Dendritic cell treated with granulocyte-macrophage colony-stimulating factor and Interleukin-4, amounts not matched to agents 40 ng/mL and 50 ng/mL, for 4 days (primary cell): ENCODE data around the gene TXNRD2.

Experiments used
- H3K27ac Mint-ChIP-seq: one replicate; pipeline ENCODE4 v1.8.0; 2022; ENCODE audit warnings: mild to moderate bottlenecking, mixed read lengths
- H3K27me3 Mint-ChIP-seq: one replicate; pipeline ENCODE4 v1.8.0; 2022; ENCODE audit warnings: mild to moderate bottlenecking, mixed read lengths
- H3K36me3 Mint-ChIP-seq: one replicate; pipeline ENCODE4 v1.8.0; 2022; ENCODE audit warnings: low read depth, mixed read lengths
- H3K4me1 Mint-ChIP-seq: one replicate; pipeline ENCODE4 v1.8.0; 2022; ENCODE audit warnings: low read depth, mixed read lengths
- H3K4me3 Mint-ChIP-seq: one replicate; pipeline ENCODE4 v1.8.0; 2022; ENCODE audit warnings: mild to moderate bottlenecking, moderate library complexity, mixed read lengths
- H3K9me3 Mint-ChIP-seq: one replicate; pipeline ENCODE4 v1.8.0; 2022; ENCODE audit warnings: mixed read lengths
- intact Hi-C: fragments of 100-400 bp; cut with micrococcal nuclease; formaldehyde crosslinking; loops from one replicate; pipeline ENCODE4 v1.15.0; 2022

TXNRD2 gene

GRCh38 chr22:19974268-19974861 is 32.7 kb upstream of the TXNRD2 start:
- H3K36me3 Mint-ChIP-seq: peaks cover 38% of the 10 kb centered on the region

GRCh38 chr22:19973551-19974267 is 32.1 kb upstream of the TXNRD2 start:
- Mint-ChIP-seq H3K27ac (no peak overlapping the region), H3K9me3 (no peaks in the 10 kb centered on the region), H3K36me3 (peaks cover 38% of the 10 kb centered on the region), H3K27me3 (peaks cover 17% of the 10 kb centered on the region), H3K4me1 (peaks cover 19% of the 10 kb centered on the region), H3K4me3 (no peak overlapping the region)
- intact Hi-C loops: no loop called here

More at GRCh38 chr22:19974268-19974861, 32.7 kb upstream of the TXNRD2 start:
- Mint-ChIP-seq H3K4me3 (no peak overlapping the region), H3K9me3 (no peaks in the 10 kb centered on the region), H3K27ac (no peak overlapping the region), H3K27me3 (peaks cover 17% of the 10 kb centered on the region), H3K4me1 (peaks cover 19% of the 10 kb centered on the region)
- intact Hi-C loops: no loop called here

- no peak overlapping the region for H3K27ac Mint-ChIP-seq
- no peak overlapping the region for H3K4me3 Mint-ChIP-seq
- H3K36me3 Mint-ChIP-seq: peaks cover 45% of the 10 kb centered on the region
- intact Hi-C loops: no loop called here
- no peaks in the 10 kb centered on the region for H3K9me3 Mint-ChIP-seq
- peaks cover 19% of the 10 kb centered on the region for H3K4me1 Mint-ChIP-seq
- H3K27me3 Mint-ChIP-seq: peaks cover 17% of the 10 kb centered on the region
Observed at GRCh38 chr22:19972652-19973550, 31.3 kb upstream of the TXNRD2 start.

GRCh38 chr22:19972251-19972650 is 30.6 kb upstream of the TXNRD2 start:
- peaks cover 52% of the 10 kb centered on the region for H3K36me3 Mint-ChIP-seq
- no peak overlapping the region for H3K27ac Mint-ChIP-seq
- no peak overlapping the region for H3K4me3 Mint-ChIP-seq
- intact Hi-C loops: no loop called here
- no peaks in the 10 kb centered on the region for H3K9me3 Mint-ChIP-seq
- peaks cover 17% of the 10 kb centered on the region for H3K27me3 Mint-ChIP-seq
- peaks cover 19% of the 10 kb centered on the region for H3K4me1 Mint-ChIP-seq

GRCh38 chr22:19971276-19972124 is 29.9 kb upstream of the TXNRD2 start:
- no peak overlapping the region for H3K27ac Mint-ChIP-seq
- H3K9me3 Mint-ChIP-seq: no peaks in the 10 kb centered on the region
- peaks cover 19% of the 10 kb centered on the region for H3K4me1 Mint-ChIP-seq
- peaks cover 59% of the 10 kb centered on the region for H3K36me3 Mint-ChIP-seq
- H3K4me3 Mint-ChIP-seq: no peak overlapping the region
- intact Hi-C loops: no loop called here
- peaks cover 17% of the 10 kb centered on the region for H3K27me3 Mint-ChIP-seq

GRCh38 chr22:19970479-19971275 is 29.1 kb upstream of the TXNRD2 start:
- Mint-ChIP-seq H3K4me3 (no peak overlapping the region), H3K36me3 (peaks cover 67% of the 10 kb centered on the region), H3K27ac (no peak overlapping the region), H3K4me1 (peaks cover 19% of the 10 kb centered on the region), H3K27me3 (peaks cover 16% of the 10 kb centered on the region), H3K9me3 (no peaks in the 10 kb centered on the region)
- intact Hi-C loops: loop anchor here (1.0 kb wide), 1 partner anchor 43 kb away; no protein-coding TSS in a partner anchor

- intact Hi-C loops: loop anchor here (1.0 kb wide), 1 partner anchor 43 kb away; no protein-coding TSS in a partner anchor
- peaks cover 10% of the 10 kb centered on the region for H3K27me3 Mint-ChIP-seq
- no peaks in the 10 kb centered on the region for H3K9me3 Mint-ChIP-seq
- H3K4me3 Mint-ChIP-seq: no peak overlapping the region
- H3K36me3 Mint-ChIP-seq: peaks cover 74% of the 10 kb centered on the region
- H3K27ac Mint-ChIP-seq: no peak overlapping the region
- H3K4me1 Mint-ChIP-seq: peaks cover 14% of the 10 kb centered on the region
Observed at GRCh38 chr22:19970031-19970478, 28.4 kb upstream of the TXNRD2 start.

- H3K9me3 Mint-ChIP-seq: no peaks in the 10 kb centered on the region
- intact Hi-C loops: no loop called here
Observed at GRCh38 chr22:19969141-19969928, 27.7 kb upstream of the TXNRD2 start.

GRCh38 chr22:19968450-19968891 is 26.9 kb upstream of the TXNRD2 start:
- Mint-ChIP-seq H3K4me3 (no peak overlapping the region), H3K9me3 (no peaks in the 10 kb centered on the region), H3K36me3 (peaks cover 85% of the 10 kb centered on the region)

More at GRCh38 chr22:19969141-19969928, 27.7 kb upstream of the TXNRD2 start:
- Mint-ChIP-seq H3K4me1 (peaks cover 7% of the 10 kb centered on the region), H3K36me3 (peaks cover 81% of the 10 kb centered on the region), H3K4me3 (no peak overlapping the region), H3K27me3 (peaks cover 7% of the 10 kb centered on the region), H3K27ac (no peak overlapping the region)

GRCh38 chr22:19967850-19968449 is 26.3 kb upstream of the TXNRD2 start:
- H3K4me1 Mint-ChIP-seq: peaks cover 6% of the 10 kb centered on the region
- H3K9me3 Mint-ChIP-seq: no peaks in the 10 kb centered on the region
- H3K27me3 Mint-ChIP-seq: no peaks in the 10 kb centered on the region
- H3K36me3 Mint-ChIP-seq: peaks cover 85% of the 10 kb centered on the region
- H3K4me3 Mint-ChIP-seq: no peak overlapping the region
- intact Hi-C loops: no loop called here
- H3K27ac Mint-ChIP-seq: no peak overlapping the region

More at GRCh38 chr22:19968450-19968891, 26.9 kb upstream of the TXNRD2 start:
- H3K4me1 Mint-ChIP-seq: peaks cover 6% of the 10 kb centered on the region
- H3K27me3 Mint-ChIP-seq: no peaks in the 10 kb centered on the region
- intact Hi-C loops: no loop called here
- H3K27ac Mint-ChIP-seq: no peak overlapping the region

- Mint-ChIP-seq H3K27me3 (no peaks in the 10 kb centered on the region), H3K9me3 (no peaks in the 10 kb centered on the region), H3K36me3 (peaks cover 89% of the 10 kb centered on the region), H3K4me3 (no peak overlapping the region), H3K4me1 (peaks cover 9% of the 10 kb centered on the region), H3K27ac (no peak overlapping the region)
- intact Hi-C loops: no loop called here
Observed at GRCh38 chr22:19966908-19967750, 25.5 kb upstream of the TXNRD2 start.
